Mesenchymal stem cell (in vitro differentiated cells and primary cell): ENCODE data around the gene GNAI2.

Source experiments
- DNase-seq: peaks from one replicate; pipeline ENCODE4 v3.0.0-alpha.2; 2013
- H2AFZ ChIP-seq: one replicate; pipeline ENCODE4 v1.6.1; 2013; ENCODE audit warnings: low read depth, mild to moderate bottlenecking, control low read depth, inconsistent platforms, low read length, moderate library complexity
- H2AK5ac ChIP-seq: 2 replicates; pipeline ENCODE4 v1.6.1; 2013; ENCODE audit warnings: low read length, moderate library complexity, mild to moderate bottlenecking, inconsistent platforms; ENCODE audit not compliant: severe bottlenecking
- H2BK120ac ChIP-seq: one replicate; pipeline ENCODE4 v1.6.1; 2013; ENCODE audit warnings: low read depth, mild to moderate bottlenecking, inconsistent platforms, low read length, moderate library complexity
- H2BK12ac ChIP-seq, 2 experiments: one replicate each; pipeline ENCODE4 v1.6.1; 2013; ENCODE audit warnings: inconsistent platforms in 2 of 2, low read length in 2 of 2, mild to moderate bottlenecking in 2 of 2, moderate library complexity in 2 of 2, control low read depth in 1 of 2
- H2BK15ac ChIP-seq: one replicate; pipeline ENCODE4 v1.6.1; 2013; ENCODE audit warnings: mild to moderate bottlenecking, low read depth, inconsistent platforms; ENCODE audit not compliant: poor library complexity, severe bottlenecking
- H2BK5ac ChIP-seq: 2 replicates; pipeline ENCODE4 v1.6.1; 2013; ENCODE audit warnings: low read depth, mild to moderate bottlenecking, low read length, control low read depth, inconsistent platforms; ENCODE audit not compliant: poor library complexity, severe bottlenecking
- H3K14ac ChIP-seq, 2 experiments: one replicate each; pipeline ENCODE4 v1.6.1; 2013; ENCODE audit warnings: inconsistent platforms in 2 of 2, low read length in 2 of 2, control low read depth in 1 of 2, mild to moderate bottlenecking in 1 of 2, moderate library complexity in 1 of 2
- H3K18ac ChIP-seq, 2 experiments: one replicate each; pipeline ENCODE4 v1.6.1; 2013; ENCODE audit warnings: inconsistent platforms in 2 of 2, low read length in 2 of 2, control low read depth in 1 of 2, low read depth in 1 of 2, mild to moderate bottlenecking in 1 of 2
- H3K23ac ChIP-seq, 2 experiments: one replicate each; pipeline ENCODE4 v1.6.1; 2013; ENCODE audit warnings: inconsistent platforms in 2 of 2, low read length in 2 of 2, mild to moderate bottlenecking in 2 of 2, moderate library complexity in 2 of 2, control low read depth in 1 of 2
- H3K27ac ChIP-seq: 2 replicates; pipeline ENCODE4 v1.5.1; 2013; ENCODE audit warnings: mild to moderate bottlenecking, moderate library complexity, low read length, control low read depth, inconsistent platforms; ENCODE audit not compliant: poor library complexity, severe bottlenecking
- H3K27me3 ChIP-seq, 2 experiments: 2 replicates each; pipeline versions ENCODE4 v1.6.1 to v1.7.0; 2013; ENCODE audit warnings: low read length in 2 of 2, mild to moderate bottlenecking in 2 of 2, moderate library complexity in 2 of 2, control low read depth in 1 of 2, inconsistent platforms in 1 of 2; ENCODE audit not compliant: control insufficient read depth in 1 of 2, insufficient read depth in 1 of 2
- H3K36me3 ChIP-seq, 2 experiments: 2 replicates each; pipeline versions ENCODE4 v1.6.1 to v1.7.0; 2013; ENCODE audit warnings: low read length in 2 of 2, control low read depth in 1 of 2, inconsistent platforms in 1 of 2, low read depth in 1 of 2, mild to moderate bottlenecking in 1 of 2; ENCODE audit not compliant: insufficient read depth in 2 of 2, control insufficient read depth in 1 of 2
- H3K4ac ChIP-seq, 2 experiments: one replicate each; pipeline ENCODE4 v1.6.1; 2013; ENCODE audit warnings: inconsistent platforms in 2 of 2, low read length in 2 of 2, mild to moderate bottlenecking in 2 of 2, moderate library complexity in 2 of 2, control low read depth in 1 of 2, low read depth in 1 of 2
- H3K4me1 ChIP-seq: 2 replicates; pipeline ENCODE4 v1.6.1; 2013; ENCODE audit warnings: low read depth, low read length, control low read depth; ENCODE audit not compliant: control insufficient read depth, insufficient read depth
- H3K4me2 ChIP-seq: 2 replicates; pipeline ENCODE4 v1.6.1; 2013; ENCODE audit warnings: low read length, mild to moderate bottlenecking, inconsistent platforms; ENCODE audit not compliant: poor library complexity, severe bottlenecking
- H3K4me3 ChIP-seq, 2 experiments: 2 replicates each; pipeline versions ENCODE4 v1.5.1 to v1.7.0; 2013; ENCODE audit warnings: low read length in 2 of 2, mild to moderate bottlenecking in 2 of 2, control low read depth in 1 of 2, low read depth in 1 of 2; ENCODE audit not compliant: insufficient read depth in 1 of 2
- H3K79me1 ChIP-seq: replicated peaks from 2 replicates; pipeline ENCODE4 v1.6.1; 2013; ENCODE audit warnings: mild to moderate bottlenecking, control low read depth, low read length, inconsistent platforms; ENCODE audit not compliant: poor library complexity, severe bottlenecking
- H3K9ac ChIP-seq: 2 replicates; pipeline ENCODE4 v1.7.0; 2013; ENCODE audit warnings: mild to moderate bottlenecking, low read length, moderate library complexity
- H3K9me3 ChIP-seq: 2 replicates; pipeline ENCODE4 v1.7.0; 2013; ENCODE audit warnings: mild to moderate bottlenecking, low read length; ENCODE audit not compliant: control insufficient read depth
- H4K8ac ChIP-seq: one replicate; pipeline ENCODE4 v1.6.1; 2013; ENCODE audit warnings: inconsistent platforms, mild to moderate bottlenecking, low read length, moderate library complexity
- H4K91ac ChIP-seq: one replicate; pipeline ENCODE4 v1.6.1; 2013; ENCODE audit warnings: mild to moderate bottlenecking, low read length, inconsistent platforms
- WGBS: methylation state at CpG from one replicate; pipeline ENCODE4 v1.1.7; 2013; ENCODE audit warnings: mixed read lengths; 5-methylcytosine and 5-hydroxymethylcytosine counted together

The GNAI2 gene

GRCh38 chr3:50299638-50299928 is 63.6 kb downstream of the GNAI2 start:
- peak overlapping the region; percentile 11 for H3K27ac ChIP-seq
- H3K27me3 ChIP-seq: no peaks in the 10 kb centered on the region
- H3K4me3 ChIP-seq: peak overlapping the region; percentile 48 to 73
- H2BK5ac ChIP-seq: no peak overlapping the region
- WGBS: 2% methylated on average over 12 of the region's 12 CpGs
- H4K91ac ChIP-seq: peak overlapping the region; percentile 8
- H2AFZ ChIP-seq: no peak overlapping the region
- peak overlapping the region in 1 of 2 experiments; percentile 11 for H3K14ac ChIP-seq
- no peak overlapping the region for H2BK120ac ChIP-seq
- H4K8ac ChIP-seq: no peak overlapping the region
- H2BK12ac ChIP-seq: no peak overlapping the region
- H2AK5ac ChIP-seq: no peak overlapping the region
- H2BK15ac ChIP-seq: no peak overlapping the region
- no peak overlapping the region for H3K23ac ChIP-seq
- H3K9ac ChIP-seq: peak overlapping the region; percentile 83
- H3K36me3 ChIP-seq: peaks cover 5 to 12% of the 10 kb centered on the region in 2 experiments
- H3K4me1 ChIP-seq: peaks cover 35% of the 10 kb centered on the region
- DNase-seq: no peak
- H3K9me3 ChIP-seq: no peaks in the 10 kb centered on the region
- peak overlapping the region; percentile 50 to 71 for H3K18ac ChIP-seq
- H3K4ac ChIP-seq: peak overlapping the region in 1 of 2 experiments; percentile 47
- H3K79me1 ChIP-seq: peaks cover 14% of the 10 kb centered on the region
- peak overlapping the region; percentile 85 for H3K4me2 ChIP-seq

GRCh38 chr3:50299929-50300680 is 64.1 kb downstream of the GNAI2 start:
- Histone ChIP-seq H2BK15ac (no peak overlapping the region), H3K36me3 (peaks cover 5 to 12% of the 10 kb centered on the region in 2 experiments), H3K4me2 (peak overlapping the region; percentile 85), H2AK5ac (no peak overlapping the region), H4K8ac (peak overlapping the region; percentile 33), H2BK12ac (peak overlapping the region in 1 of 2 experiments; percentile 15), H3K79me1 (peaks cover 14% of the 10 kb centered on the region), H2BK120ac (no peak overlapping the region), H2AFZ (no peak overlapping the region), H3K14ac (peak overlapping the region in 1 of 2 experiments; percentile 30), H3K4me3 (peak overlapping the region; percentile 48 to 73), H3K9ac (peak overlapping the region; percentile 83), H3K4me1 (peaks cover 36% of the 10 kb centered on the region), H3K27ac (peak overlapping the region; percentile 11), H3K18ac (peak overlapping the region; percentile 50 to 71), H3K27me3 (no peaks in the 10 kb centered on the region), H3K23ac (no peak overlapping the region), H3K9me3 (no peaks in the 10 kb centered on the region), H4K91ac (peak overlapping the region; percentile 8), H2BK5ac (no peak overlapping the region), H3K4ac (peak overlapping the region in 1 of 2 experiments; percentile 47)
- peak; percentile 45 for DNase-seq
- WGBS: 76% methylated on average over 12 of the region's 12 CpGs

- Histone ChIP-seq H3K36me3 (peaks cover 3 to 12% of the 10 kb centered on the region in 2 experiments), H2BK5ac (no peak overlapping the region), H3K4me2 (no peak overlapping the region), H3K27me3 (no peaks in the 10 kb centered on the region), H3K14ac (no peak overlapping the region), H3K9ac (peak overlapping the region; percentile 83), H3K4me3 (peak overlapping the region in 1 of 2 experiments; percentile 73), H3K18ac (no peak overlapping the region), H4K91ac (no peak overlapping the region), H2BK15ac (no peak overlapping the region), H2AFZ (no peak overlapping the region), H2BK120ac (no peak overlapping the region), H4K8ac (no peak overlapping the region), H3K23ac (no peak overlapping the region), H3K27ac (no peak overlapping the region), H3K4me1 (peaks cover 36% of the 10 kb centered on the region), H2BK12ac (peak overlapping the region in 1 of 2 experiments; percentile 34), H3K79me1 (peaks cover 14% of the 10 kb centered on the region), H3K4ac (no peak overlapping the region), H2AK5ac (no peak overlapping the region), H3K9me3 (no peaks in the 10 kb centered on the region)
- DNase-seq: no peak
- 90% methylated on average over 6 of the region's 6 CpGs for WGBS
Measured at GRCh38 chr3:50300681-50301254, 64.8 kb downstream of the GNAI2 start.
